H1 (cell line): ENCODE data around the gene GNAL. TPM values are rescaled to one million over a fixed set of nuclear protein-coding genes. Genes with fewer than 3 reads are reported as not detected.
A peak's percentile ranks its signal among the peaks of the same experiment; 100 is the strongest.

ENCODE experiments used
- CTCF ChIA-PET: fragments of 300-600 bp; sonication (Branson Sonifier 250); formaldehyde crosslinking; loops from one replicate; lab custom pipeline; 2021; ENCODE audit not compliant: partially characterized antibody; lab: Charles Lee
- POLR2A ChIA-PET: fragments of 300-600 bp; sonication (Branson Sonifier 250); formaldehyde crosslinking; loops from one replicate; lab custom pipeline; 2021; ENCODE audit warnings: inconsistent platforms; ENCODE audit not compliant: partially characterized antibody; lab: Charles Lee
- DNase-seq, 2 experiments: peaks; one replicate each; pipeline versions ENCODE4 v3.0.0 to v3.0.0-alpha.2; 2010 to 2022; ENCODE audit warnings: low spot score in 2 of 2, low read depth in 1 of 2, mixed read lengths in 1 of 2
- FAIRE-seq: peaks from 2 replicates; lab custom pipeline; 2011; peaks lifted over from hg19 to GRCh38; lab: Jason Lieb, UNC
- H2AFZ ChIP-seq: 2 replicates; pipeline ENCODE4 v1.8.1; 2012; ENCODE audit warnings: low read length, inconsistent platforms
- H2AK5ac ChIP-seq: 2 replicates; pipeline ENCODE4 v1.6.1; 2013; ENCODE audit warnings: low read depth, low read length
- H2BK120ac ChIP-seq: replicated peaks from 2 replicates; pipeline ENCODE3; 2013; ENCODE audit warnings: low read depth, low read length, inconsistent platforms
- H2BK12ac ChIP-seq: 2 replicates; pipeline ENCODE4 v1.6.1; 2013; ENCODE audit warnings: low read depth, low read length
- H2BK15ac ChIP-seq: 2 replicates; pipeline ENCODE4 v1.6.1; 2013; ENCODE audit warnings: low read length
- H2BK20ac ChIP-seq: 2 replicates; pipeline ENCODE4 v1.6.1; 2013; ENCODE audit warnings: low read length
- H2BK5ac ChIP-seq: 2 replicates; pipeline ENCODE4 v1.6.1; 2013; ENCODE audit warnings: low read depth, low read length
- H3K14ac ChIP-seq: 2 replicates; pipeline ENCODE4 v1.6.1; 2013; ENCODE audit warnings: inconsistent platforms; ENCODE audit not compliant: insufficient read length
- H3K18ac ChIP-seq: 2 replicates; pipeline ENCODE4 v1.6.1; 2013; ENCODE audit warnings: low read length; ENCODE audit errors: extremely low read depth
- H3K23ac ChIP-seq: 2 replicates; pipeline ENCODE4 v1.6.1; 2013; ENCODE audit warnings: inconsistent platforms; ENCODE audit not compliant: insufficient read length
- H3K23me2 ChIP-seq: 2 replicates; pipeline ENCODE4 v1.6.1; 2013; ENCODE audit warnings: low read depth, low read length
- H3K27ac ChIP-seq: 2 replicates; pipeline ENCODE4 v1.6.1; 2011; ENCODE audit warnings: low read depth, low read length, inconsistent platforms
- H3K27me3 ChIP-seq, 4 experiments: replicated peaks in 1 of 4; 1 replicate in 1 of 4; 2 replicates in 3 of 4; pipeline versions ENCODE4 v1.6.1 to v1.8.1; 2011 to 2013; ENCODE audit warnings: low read length in 3 of 4, mild to moderate bottlenecking in 3 of 4, inconsistent platforms in 2 of 4, mixed read lengths in 2 of 4, moderate library complexity in 1 of 4; ENCODE audit not compliant: control insufficient read depth in 3 of 4, insufficient read depth in 3 of 4; ENCODE audit errors: extremely low read depth in 1 of 4
- H3K36me3 ChIP-seq, 4 experiments: 2 replicates each; pipeline versions ENCODE4 v1.6.1 to v1.8.1; 2011 to 2013; ENCODE audit warnings: mild to moderate bottlenecking in 4 of 4, low read length in 3 of 4, moderate library complexity in 2 of 4, control low read depth in 1 of 4, inconsistent platforms in 1 of 4; ENCODE audit not compliant: insufficient read depth in 4 of 4, control insufficient read depth in 2 of 4
- H3K4ac ChIP-seq: replicated peaks from 2 replicates; pipeline ENCODE3; 2013; ENCODE audit warnings: low read length, low read depth, mixed read lengths, inconsistent platforms; ENCODE audit not compliant: insufficient read length
- H3K4me1 ChIP-seq, 4 experiments: replicated peaks in 1 of 4; 1 replicate in 1 of 4; 2 replicates in 3 of 4; pipeline versions ENCODE4 v1.6.1 to v1.8.1; 2011 to 2013; ENCODE audit warnings: low read length in 3 of 4, inconsistent platforms in 2 of 4, mixed read lengths in 1 of 4; ENCODE audit not compliant: insufficient read depth in 4 of 4, control insufficient read depth in 3 of 4
- H3K4me2 ChIP-seq, 2 experiments: 2 replicates each; pipeline versions ENCODE4 v1.6.1 to v1.8.1; 2011 to 2013; ENCODE audit warnings: low read depth in 2 of 2, low read length in 2 of 2, control low read depth in 1 of 2, inconsistent platforms in 1 of 2, mild to moderate bottlenecking in 1 of 2; ENCODE audit not compliant: insufficient read depth in 1 of 2
- H3K4me3 ChIP-seq, 4 experiments: fragments of 200-600, 300-600 bp in 1 of 4; sonication (generic), shearing (Covaris generic), sonication (Bioruptor Twin) in 1 of 4; 2 replicates each; pipeline versions ENCODE4 v1.5.1 to v1.8.1; 2011 to 2016; ENCODE audit warnings: low read length in 4 of 4, low read depth in 3 of 4, control low read depth in 2 of 4, inconsistent platforms in 2 of 4, mild to moderate bottlenecking in 2 of 4, mixed read lengths in 1 of 4, moderate library complexity in 1 of 4; ENCODE audit not compliant: insufficient read depth in 2 of 4; ENCODE audit errors: extremely low read depth in 1 of 4
- H3K56ac ChIP-seq: replicated peaks from 2 replicates; pipeline ENCODE3; 2013; ENCODE audit warnings: low read depth, mild to moderate bottlenecking, mixed read lengths, low read length, inconsistent platforms; ENCODE audit not compliant: insufficient read length
- H3K79me1 ChIP-seq: 2 replicates; pipeline ENCODE4 v1.6.1; 2013; ENCODE audit warnings: low read depth, low read length, control low read depth
- H3K79me2 ChIP-seq, 2 experiments: 2 replicates each; pipeline versions ENCODE4 v1.6.1 to v1.8.1; 2012 to 2013; ENCODE audit warnings: low read length in 2 of 2, mild to moderate bottlenecking in 2 of 2, inconsistent platforms in 1 of 2; ENCODE audit not compliant: insufficient read depth in 2 of 2, control insufficient read depth in 1 of 2
- H3K9ac ChIP-seq, 4 experiments: replicated peaks in 1 of 4; 1 replicate in 1 of 4; 2 replicates in 3 of 4; pipeline versions ENCODE4 v1.6.1 to v1.8.1; 2011 to 2013; ENCODE audit warnings: low read depth in 3 of 4, low read length in 3 of 4, control low read depth in 2 of 4, mild to moderate bottlenecking in 2 of 4, moderate library complexity in 2 of 4, inconsistent platforms in 1 of 4; ENCODE audit errors: extremely low read depth in 1 of 4
- H3K9me3 ChIP-seq, 2 experiments: 2 replicates each; pipeline versions ENCODE4 v1.6.1 to v1.8.1; 2012 to 2013; ENCODE audit warnings: mild to moderate bottlenecking in 2 of 2, moderate library complexity in 2 of 2, control low read depth in 1 of 2, inconsistent platforms in 1 of 2, low read depth in 1 of 2, low read length in 1 of 2, mixed read lengths in 1 of 2; ENCODE audit not compliant: insufficient read depth in 2 of 2
- H4K20me1 ChIP-seq, 2 experiments: replicated peaks in 1 of 2; 2 replicates each; pipeline versions ENCODE3 to v1.8.1; 2011 to 2013; ENCODE audit warnings: inconsistent platforms in 2 of 2, low read length in 2 of 2, mild to moderate bottlenecking in 1 of 2; ENCODE audit not compliant: insufficient read depth in 2 of 2, control insufficient read depth in 1 of 2
- H4K5ac ChIP-seq: 2 replicates; pipeline ENCODE4 v1.6.1; 2013; ENCODE audit warnings: low read length, low read depth, mixed read lengths, inconsistent platforms; ENCODE audit not compliant: insufficient read length
- H4K8ac ChIP-seq: 2 replicates; pipeline ENCODE4 v1.8.0; 2013; ENCODE audit warnings: mild to moderate bottlenecking, moderate library complexity, low read length, inconsistent platforms; ENCODE audit not compliant: insufficient read depth; ENCODE audit errors: extremely low read depth
- H4K91ac ChIP-seq: replicated peaks from 2 replicates; pipeline ENCODE3; 2013; ENCODE audit warnings: low read length, mixed read lengths, inconsistent platforms; ENCODE audit not compliant: insufficient read length
- HDAC6 ChIP-seq: IDR thresholded peaks from one replicate; pipeline ENCODE4 v1.7.1; 2012; ENCODE audit warnings: low read depth, mild to moderate bottlenecking, inconsistent platforms, low read length, moderate library complexity
- KDM4A ChIP-seq: IDR thresholded peaks from one replicate; pipeline ENCODE4 v1.7.1; 2012; ENCODE audit warnings: low read depth, mild to moderate bottlenecking, moderate library complexity, low read length, inconsistent platforms; ENCODE audit not compliant: severe bottlenecking
- NANOG ChIP-seq: IDR thresholded peaks from 2 replicates; pipeline ENCODE4 v1.6.1; 2011; ENCODE audit warnings: low read length, low read depth, mild to moderate bottlenecking, inconsistent platforms; ENCODE audit not compliant: insufficient read depth, poor library complexity, severe bottlenecking
- RAD21 ChIP-seq, 2 experiments: IDR thresholded peaks in 1 of 2; conservative IDR thresholded peaks in 1 of 2; 2 replicates each; pipeline ENCODE4 v1.6.1; 2011; ENCODE audit warnings: low read depth in 2 of 2, low read length in 2 of 2, improper control_type of control experiment in 1 of 2, inconsistent platforms in 1 of 2, mild to moderate bottlenecking in 1 of 2, moderate library complexity in 1 of 2
- RNF2 ChIP-seq: fragments of 200-900, 300-1000 bp; sonication (generic); IDR thresholded peaks from 2 replicates; pipeline ENCODE4 v1.7.1; 2016; ENCODE audit warnings: borderline replicate concordance, low read depth, mild to moderate bottlenecking, antibody characterized with exemption, low read length; ENCODE audit not compliant: poor library complexity, severe bottlenecking; ENCODE audit errors: missing control alignments
- SP1 ChIP-seq: IDR thresholded peaks from 2 replicates; pipeline ENCODE4 v1.6.1; 2011; ENCODE audit warnings: low read depth, low read length
- SRF ChIP-seq: IDR thresholded peaks from 2 replicates; pipeline ENCODE4 v1.6.1; 2011; ENCODE audit warnings: mild to moderate bottlenecking, low read depth, low read length, moderate library complexity
- TAF7 ChIP-seq: optimal IDR thresholded peaks from 2 replicates; pipeline ENCODE3; 2011; ENCODE audit warnings: low read depth, mild to moderate bottlenecking, inconsistent platforms, low read length, moderate library complexity, borderline replicate concordance
- TEAD4 ChIP-seq: IDR thresholded peaks from 2 replicates; pipeline ENCODE4 v1.6.1; 2012; ENCODE audit warnings: low read depth, low read length, inconsistent platforms, mixed read lengths
- WGBS, 2 experiments: shearing (Covaris generic) in 1 of 2; methylation state at CpG; one replicate each; pipeline versions ENCODE4 v1.1.6 to v1.1.7; 2013 to 2015; ENCODE audit warnings: low lambda C conversion rate in 2 of 2, mixed read lengths in 2 of 2, inconsistent platforms in 1 of 2, low coverage in 1 of 2, missing lambda C conversion rate in 1 of 2; ENCODE audit not compliant: insufficient replicate concordance in 2 of 2, insufficient coverage in 1 of 2, insufficient read length in 1 of 2; ENCODE audit errors: extremely low coverage in 1 of 2, missing lambda C conversion rate in 1 of 2; 5-methylcytosine and 5-hydroxymethylcytosine counted together
- polyA plus RNA-seq, 7 experiments: library from polyadenylated mRNA; depleted of rRNA in 3 of 7; stranded (reverse) in 5 of 7; unstranded in 2 of 7; fragments of >200 nt in 5 of 7; fragments of 200-250 nt in 2 of 7; gene quantifications; 1 replicate in 5 of 7; 2 replicates in 1 of 7; 4 replicates in 1 of 7; pipeline versions ENCODE4 v1.2.1 to v1.2.3, GENCODE V29; 2011 to 2013; ENCODE audit warnings: missing spikeins in 2 of 7, mixed read lengths in 2 of 7
- total RNA-seq: library from RNA; stranded (reverse); fragmentation: NEBNext Ultra II Directional; extraction: Animal tissue kit (Norgen Biotek cat#: 25700); gene quantifications from 2 replicates; pipeline ENCODE4 v1.2.1, GENCODE V29; 2021

The GNAL gene
- total and polyA plus RNA-seq, 2 of the 8 experiments (the other 6 are each of a cell fraction or from before 2014, with no cell fraction given) = 13.2 to 18.3 TPM

DNA sequence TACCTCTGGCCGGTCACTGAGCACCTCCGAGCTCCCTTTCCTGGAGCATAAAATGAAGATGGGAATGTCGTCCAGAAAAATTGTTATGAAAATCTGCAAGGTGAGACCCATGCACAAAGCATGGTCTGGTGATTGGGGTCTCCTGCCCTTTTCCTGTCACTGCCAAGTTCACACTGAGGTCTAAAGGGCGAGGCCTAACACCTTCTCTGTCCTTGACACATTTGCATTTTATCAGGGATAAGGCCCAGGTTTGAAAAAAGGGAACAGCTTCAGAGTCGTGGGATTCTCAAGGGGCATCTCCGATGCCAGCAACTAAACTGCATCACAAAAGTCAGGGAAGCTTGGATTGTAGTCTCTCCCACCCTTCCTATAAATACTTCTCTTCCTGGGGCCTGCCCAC lies 24.7 kb downstream of the GNAL start:
- Histone ChIP-seq H2BK120ac (no peak overlapping the region), H2BK20ac (no peak overlapping the region), H2BK5ac (no peak overlapping the region), H3K4ac (no peak overlapping the region), H3K9ac (no peak overlapping the region), H3K79me1 (no peaks in the 10 kb centered on the region), H3K56ac (no peak overlapping the region), H4K8ac (no peak overlapping the region), H4K20me1 (no peaks in the 10 kb centered on the region), H3K9me3 (peaks cover 0 to 8% of the 10 kb centered on the region in 2 experiments; a peak in 2 of 4 replicates), H3K27me3 (no peaks in the 10 kb centered on the region), H3K27ac (no peak overlapping the region), H3K23me2 (no peaks in the 10 kb centered on the region), H2BK15ac (no peak overlapping the region), H3K4me3 (peak overlapping the region in 1 of 4 experiments; percentile 29; a peak in 2 of 8 replicates), H4K5ac (no peak overlapping the region), H2AK5ac (no peak overlapping the region), H3K23ac (no peak overlapping the region), H3K18ac (no peak overlapping the region), H3K4me1 (peaks cover 0 to 13% (median 1%) of the 10 kb centered on the region in 4 experiments; a peak in 1 of 7 replicates), H3K79me2 (no peaks in the 10 kb centered on the region), H3K14ac (no peak overlapping the region), H2AFZ (0 out of 2 replicates have a peak overlapping the region, but pooled peaks have one; percentile 2), H2BK12ac (no peak overlapping the region), H4K91ac (no peak overlapping the region), H3K4me2 (peak overlapping the region; percentile 44 to 52; a peak in 3 of 4 replicates), H3K36me3 (no peaks in the 10 kb centered on the region; a peak in 1 of 8 replicates)
- CTCF ChIA-PET = interaction anchor here (0.7 to 1.2 kb wide), 3 partner anchors 15 to 59 kb away, joined by 3 to 6 read pairs (median 3); no protein-coding TSS in a partner anchor
- WGBS, 2 experiments = 64% methylated on average over 6 of the region's 6 CpGs; no CpG with 5 or more reads in 1 of the 2 experiments
- POLR2A ChIA-PET = no interaction called here
- FAIRE-seq (no peak), DNase-seq (no peak)
- TF ChIP-seq KDM4A (no peak), SP1 (no peak), TAF7 (no peak), RNF2 (no peak), TEAD4 (no peak), HDAC6 (no peak), SRF (no peak), NANOG (no peak), RAD21 (IDR thresholded peaks at IDR 0.05 in 1 of 2, conservative IDR thresholded peaks at IDR 0.05 in 1 of 2; ENCODE audit: low read depth in 2 of 2, low read length in 2 of 2) (no peak)
